ENCODE results near the gene HMCN1. TPM values are rescaled to one million over a fixed set of nuclear protein-coding genes. Genes with fewer than 3 reads are reported as not detected.

Gene HMCN1
- total RNA-seq, 1 donor from 2014 or later: 22.2 TPM

GRCh38 chr1:185998391-185998790, 264.2 kb downstream of the HMCN1 start:
- Mint-ChIP-seq H3K27me3 (ENCODE audit: unreplicated experiment) (peaks cover 2% of the 10 kb centered on the region), H3K9me3 (ENCODE audit: unreplicated experiment) (no peaks in the 10 kb centered on the region), H3K27ac (ENCODE audit: unreplicated experiment) (no peak overlapping the region), H3K4me3 (ENCODE audit: unreplicated experiment) (no peak overlapping the region), H3K36me3 (ENCODE audit: low read depth, unreplicated experiment) (no peaks in the 10 kb centered on the region), H3K4me1 (ENCODE audit: unreplicated experiment) (peaks cover 2% of the 10 kb centered on the region)
- TF ChIP-seq CTCF (IDR thresholded peaks at IDR 0.05; ENCODE audit: unreplicated experiment): no peak
- DNase-seq (ENCODE audit: low spot score): peak; percentile 6

- no peak for TF ChIP-seq CTCF (IDR thresholded peaks at IDR 0.05; ENCODE audit: unreplicated experiment)
- Mint-ChIP-seq H3K9me3 (ENCODE audit: unreplicated experiment) (no peaks in the 10 kb centered on the region), H3K27me3 (ENCODE audit: unreplicated experiment) (no peaks in the 10 kb centered on the region), H3K36me3 (ENCODE audit: low read depth, unreplicated experiment) (no peaks in the 10 kb centered on the region), H3K4me1 (ENCODE audit: unreplicated experiment) (peaks cover 2% of the 10 kb centered on the region), H3K4me3 (ENCODE audit: unreplicated experiment) (no peak overlapping the region), H3K27ac (ENCODE audit: unreplicated experiment) (no peak overlapping the region)
- no peak for DNase-seq (ENCODE audit: low spot score)
These were observed 268.2 kb downstream of the HMCN1 start for GRCh38 chr1:186002406-186002805.

- Mint-ChIP-seq H3K36me3 (ENCODE audit: low read depth, unreplicated experiment) (no peaks in the 10 kb centered on the region), H3K9me3 (ENCODE audit: unreplicated experiment) (no peaks in the 10 kb centered on the region), H3K27ac (ENCODE audit: unreplicated experiment) (no peak overlapping the region), H3K27me3 (ENCODE audit: unreplicated experiment) (no peaks in the 10 kb centered on the region), H3K4me3 (ENCODE audit: unreplicated experiment) (no peak overlapping the region), H3K4me1 (ENCODE audit: unreplicated experiment) (no peaks in the 10 kb centered on the region)
- DNase-seq (ENCODE audit: low spot score): no peak
- no peak for TF ChIP-seq CTCF (IDR thresholded peaks at IDR 0.05; ENCODE audit: unreplicated experiment)
These were observed 275.0 kb downstream of the HMCN1 start for GRCh38 chr1:186009039-186009737.

GRCh38 chr1:186014370-186015037, 280.3 kb downstream of the HMCN1 start:
- Mint-ChIP-seq H3K9me3 (ENCODE audit: unreplicated experiment) (no peaks in the 10 kb centered on the region), H3K27ac (ENCODE audit: unreplicated experiment) (no peak overlapping the region), H3K27me3 (ENCODE audit: unreplicated experiment) (no peaks in the 10 kb centered on the region), H3K4me3 (ENCODE audit: unreplicated experiment) (no peak overlapping the region), H3K36me3 (ENCODE audit: low read depth, unreplicated experiment) (no peaks in the 10 kb centered on the region), H3K4me1 (ENCODE audit: unreplicated experiment) (no peaks in the 10 kb centered on the region)
- no peak for TF ChIP-seq CTCF (IDR thresholded peaks at IDR 0.05; ENCODE audit: unreplicated experiment)
- no peak for DNase-seq (ENCODE audit: low spot score)

GRCh38 chr1:186016856-186017255, 282.7 kb downstream of the HMCN1 start:
- H3K27ac Mint-ChIP-seq (ENCODE audit: unreplicated experiment): no peak overlapping the region
- H3K9me3 Mint-ChIP-seq (ENCODE audit: unreplicated experiment): no peaks in the 10 kb centered on the region
- no peaks in the 10 kb centered on the region for H3K4me1 Mint-ChIP-seq (ENCODE audit: unreplicated experiment)
- H3K27me3 Mint-ChIP-seq (ENCODE audit: unreplicated experiment): no peaks in the 10 kb centered on the region
- H3K36me3 Mint-ChIP-seq (ENCODE audit: low read depth, unreplicated experiment): no peaks in the 10 kb centered on the region
- TF ChIP-seq CTCF (IDR thresholded peaks at IDR 0.05; ENCODE audit: unreplicated experiment): no peak
- no peak overlapping the region for H3K4me3 Mint-ChIP-seq (ENCODE audit: unreplicated experiment)
- no peak for DNase-seq (ENCODE audit: low spot score)

Data from endothelial cell (in vitro differentiated cells).